Astrocyte (in vitro differentiated cells and primary cell): ENCODE results near the gene CERK.

Experiments used
- EZH2 ChIP-seq: IDR thresholded peaks from 2 replicates; pipeline ENCODE4 v1.6.1; 2012; ENCODE audit warnings: mild to moderate bottlenecking, low read length, inconsistent platforms; ENCODE audit not compliant: insufficient read depth
- TF ChIP-seq, protein P1 (sequence below): IDR thresholded peaks from 2 replicates; pipeline ENCODE4 v1.5.1; 2011; ENCODE audit warnings: low read depth, mild to moderate bottlenecking, inconsistent platforms, low read length, moderate library complexity; ENCODE audit not compliant: insufficient read depth

DNA sequence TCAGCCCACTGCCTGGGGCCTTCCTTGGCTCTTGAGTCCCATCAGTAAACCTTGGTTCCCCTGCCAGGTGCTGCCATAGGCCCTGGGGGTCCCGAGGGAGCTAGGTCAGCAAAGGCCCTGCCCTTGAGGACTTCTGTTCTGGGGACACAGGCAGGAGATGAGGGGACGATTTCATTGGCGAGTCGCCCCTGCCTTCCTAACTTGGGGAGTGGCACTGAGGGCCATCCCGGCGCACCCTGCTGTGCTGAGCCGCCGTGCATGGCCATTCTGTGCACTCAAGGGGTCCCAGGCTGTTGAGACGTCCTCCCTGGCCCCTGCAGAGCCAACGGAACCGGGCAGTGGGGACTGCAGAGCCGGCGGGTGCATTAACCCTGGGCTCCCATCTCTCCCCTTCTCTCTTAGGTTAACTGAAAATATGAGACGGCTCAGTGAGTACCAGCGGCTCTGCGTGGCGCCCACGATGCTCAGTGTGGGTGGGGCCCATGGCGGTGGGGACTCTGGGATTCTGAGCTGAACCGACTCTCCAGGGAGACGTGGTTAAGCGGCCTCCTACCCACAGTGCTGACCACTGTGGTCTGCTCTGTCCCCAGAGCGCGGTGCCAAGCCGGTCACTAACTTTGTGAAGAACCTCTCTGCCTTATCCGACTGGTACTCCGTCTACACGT lies 74.5 kb downstream of the CERK start:
- TF ChIP-seq, protein P1, sequence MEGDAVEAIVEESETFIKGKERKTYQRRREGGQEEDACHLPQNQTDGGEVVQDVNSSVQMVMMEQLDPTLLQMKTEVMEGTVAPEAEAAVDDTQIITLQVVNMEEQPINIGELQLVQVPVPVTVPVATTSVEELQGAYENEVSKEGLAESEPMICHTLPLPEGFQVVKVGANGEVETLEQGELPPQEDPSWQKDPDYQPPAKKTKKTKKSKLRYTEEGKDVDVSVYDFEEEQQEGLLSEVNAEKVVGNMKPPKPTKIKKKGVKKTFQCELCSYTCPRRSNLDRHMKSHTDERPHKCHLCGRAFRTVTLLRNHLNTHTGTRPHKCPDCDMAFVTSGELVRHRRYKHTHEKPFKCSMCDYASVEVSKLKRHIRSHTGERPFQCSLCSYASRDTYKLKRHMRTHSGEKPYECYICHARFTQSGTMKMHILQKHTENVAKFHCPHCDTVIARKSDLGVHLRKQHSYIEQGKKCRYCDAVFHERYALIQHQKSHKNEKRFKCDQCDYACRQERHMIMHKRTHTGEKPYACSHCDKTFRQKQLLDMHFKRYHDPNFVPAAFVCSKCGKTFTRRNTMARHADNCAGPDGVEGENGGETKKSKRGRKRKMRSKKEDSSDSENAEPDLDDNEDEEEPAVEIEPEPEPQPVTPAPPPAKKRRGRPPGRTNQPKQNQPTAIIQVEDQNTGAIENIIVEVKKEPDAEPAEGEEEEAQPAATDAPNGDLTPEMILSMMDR: no peak
- TF ChIP-seq EZH2: no peak
